ENCODE data around the gene PRRC2C.

Gene PRRC2C

DNA sequence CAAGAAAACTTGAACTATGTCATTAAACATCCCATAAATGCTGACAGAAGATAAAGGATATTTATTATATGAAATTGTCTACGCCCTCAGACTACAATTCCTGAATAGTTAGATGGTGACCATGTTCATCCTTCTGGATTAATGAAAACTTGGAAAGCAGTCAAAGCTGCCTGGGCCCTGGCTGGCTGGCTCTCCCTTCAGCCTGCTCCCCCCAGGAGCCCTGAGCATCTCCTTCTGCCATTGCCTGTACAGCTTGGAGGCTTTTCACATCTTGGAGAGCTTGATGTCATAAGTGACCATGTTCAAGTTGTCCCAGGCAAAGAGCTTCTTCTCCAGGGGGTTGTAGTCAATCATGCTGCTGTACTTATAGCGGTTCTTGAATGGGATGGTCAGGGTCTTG, 150.3 kb downstream of the PRRC2C start:
- no peak for DNase-seq (ENCODE audit: low read depth, low spot score)

DNA sequence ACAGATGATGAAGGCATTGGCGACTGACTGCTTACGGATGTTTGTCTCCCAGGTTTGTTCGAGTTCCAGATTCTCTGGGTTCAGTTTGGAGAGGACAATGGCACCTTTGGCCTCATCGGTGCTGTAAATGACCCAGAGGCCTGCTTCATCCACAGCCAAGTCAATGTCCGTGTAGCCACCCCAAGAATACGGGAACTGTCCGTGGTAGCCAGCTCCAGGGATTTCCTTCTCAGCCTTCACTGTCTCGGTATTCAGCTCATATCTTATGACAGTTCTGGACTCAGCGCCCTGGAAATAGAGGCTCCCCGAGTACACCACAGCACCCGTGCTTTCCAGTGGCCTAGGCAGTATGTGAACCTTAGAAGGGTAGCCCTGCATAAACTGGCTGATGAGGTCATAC, 150.8 kb downstream of the PRRC2C start:
- DNase-seq (ENCODE audit: low read depth, low spot score) = peak; percentile 14

DNA sequence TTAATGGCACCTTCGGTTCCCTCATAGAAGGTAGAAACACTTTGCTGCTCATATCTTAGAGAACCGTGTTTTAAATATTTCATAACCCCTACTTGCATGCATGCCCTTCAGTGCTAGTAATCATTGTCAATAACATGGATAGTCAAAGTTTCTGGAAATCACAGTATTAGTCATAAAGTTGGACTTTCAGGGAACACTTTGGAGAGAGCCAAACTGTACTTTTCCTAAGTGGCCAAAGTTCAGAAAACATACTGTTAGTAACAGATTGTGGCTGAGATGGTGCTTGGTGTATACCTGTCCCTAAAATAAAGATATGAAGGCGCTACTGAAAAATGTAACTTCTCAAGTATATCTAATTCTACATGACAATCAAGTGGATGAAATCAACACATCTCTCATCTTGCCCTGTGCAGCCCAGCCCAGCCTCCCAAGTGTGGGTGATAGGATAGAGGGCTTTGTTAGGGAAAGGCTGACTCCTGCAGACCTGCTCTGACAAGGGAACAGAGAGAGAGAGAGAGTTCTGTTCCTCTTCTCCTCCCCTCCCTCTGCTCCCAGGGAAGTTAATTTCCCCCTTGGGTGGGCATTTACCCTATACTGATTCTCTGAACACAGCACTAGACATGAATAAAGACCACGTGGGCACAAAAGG, 152.7 kb downstream of the PRRC2C start:
- DNase-seq (ENCODE audit: low read depth, low spot score) = no peak

DNA sequence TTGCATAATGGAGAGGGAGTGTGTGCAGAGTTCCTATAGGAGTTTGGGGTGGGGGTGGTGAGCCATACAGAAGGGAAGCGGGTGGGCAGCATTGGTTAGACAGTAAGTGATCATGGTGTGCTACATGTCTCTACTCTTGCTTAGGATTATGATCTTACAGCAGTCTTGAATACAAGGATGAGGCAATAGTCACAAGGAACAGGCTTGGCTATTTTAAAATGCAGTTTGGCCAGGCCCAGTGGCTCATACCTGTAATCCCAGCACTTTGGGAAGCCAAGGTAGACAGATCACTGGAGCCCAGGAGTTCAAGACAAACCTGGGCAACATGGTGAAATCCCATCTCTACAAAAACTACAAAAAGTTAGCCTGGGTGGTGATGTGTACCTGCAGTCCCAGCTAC, 154.9 kb downstream of the PRRC2C start:
- no peak for DNase-seq (ENCODE audit: low read depth, low spot score)

DNA sequence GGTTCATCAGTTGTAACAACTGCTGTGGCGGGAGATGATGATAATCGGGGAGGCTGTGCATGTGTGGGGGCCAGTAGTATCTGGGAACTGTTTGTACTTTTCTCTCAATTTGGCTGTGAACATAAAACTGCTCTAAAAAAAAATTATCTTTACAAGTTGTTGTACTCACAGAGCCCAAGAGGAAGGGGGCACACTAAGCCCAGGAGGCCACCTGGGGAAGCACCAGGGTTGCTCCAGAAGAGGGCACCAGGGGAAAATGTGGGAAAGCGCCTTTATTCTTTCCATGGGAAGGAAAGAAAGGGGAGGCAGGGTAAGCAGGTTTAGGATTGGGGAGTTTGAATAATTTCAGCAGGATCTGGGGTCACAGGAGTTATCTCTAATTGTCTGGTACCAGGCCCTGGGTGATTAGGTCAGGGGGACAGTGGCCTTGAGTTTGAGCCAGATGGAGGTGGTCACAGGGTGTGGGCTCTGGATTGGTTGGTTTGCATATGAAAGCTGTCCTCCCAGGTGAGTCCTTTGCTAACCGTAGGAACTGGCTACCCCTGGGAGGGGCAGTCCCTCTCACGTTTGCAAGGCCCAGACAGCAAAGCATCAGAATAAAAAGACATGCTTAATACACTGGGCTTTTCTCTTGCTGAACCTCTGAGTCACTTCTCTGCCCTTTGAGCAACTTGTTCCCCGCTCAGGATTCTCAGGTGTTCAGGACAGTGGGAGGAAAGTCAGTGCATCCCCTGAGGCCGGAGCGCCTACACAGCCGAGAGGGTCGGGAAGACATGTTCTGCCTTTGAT, 155.9 kb downstream of the PRRC2C start:
- peak; percentile 56 for DNase-seq (ENCODE audit: low read depth, low spot score)

DNA sequence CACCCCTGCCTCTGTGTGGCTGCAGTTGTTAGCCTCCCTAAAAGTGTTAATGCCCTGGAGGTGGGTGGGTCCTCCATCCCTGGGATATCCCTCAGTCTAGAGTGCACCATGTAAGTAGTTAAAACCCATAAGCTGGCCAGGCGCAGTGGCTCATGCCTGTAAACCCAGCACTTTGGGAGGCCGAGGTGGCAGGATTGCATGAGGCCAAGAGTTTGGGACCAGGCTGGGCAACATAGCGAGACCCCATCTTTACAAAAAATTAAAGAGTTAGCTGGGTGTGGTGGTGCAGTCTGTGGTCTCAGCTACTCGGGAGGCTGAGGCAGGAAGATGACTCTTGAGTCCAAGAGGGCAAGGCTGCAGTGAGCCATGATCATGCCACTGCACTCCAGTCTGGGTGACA, 156.9 kb downstream of the PRRC2C start:
- no peak for DNase-seq (ENCODE audit: low read depth, low spot score)
